K562 (cell line): ENCODE measurements around the gene TBL2. TPM values are rescaled to one million over a fixed set of nuclear protein-coding genes. Genes with fewer than 3 reads are reported as not detected.
A peak's percentile ranks its signal among the peaks of the same experiment; 100 is the strongest.

Experiments
- ARID3A ChIP-seq: IDR thresholded peaks from 2 replicates; pipeline ENCODE4 v1.6.1; 2012; ENCODE audit warnings: low read depth, low read length, improper control_type of control experiment, borderline replicate concordance
- CHAMP1 ChIP-seq: fragments of 450-650 bp; IDR thresholded peaks from 2 replicates; pipeline ENCODE4 v1.6.1; 2016; ENCODE audit warnings: mild to moderate bottlenecking
- E2F4 ChIP-seq: sonication (generic); formaldehyde crosslinking; IDR thresholded peaks from 2 replicates; pipeline ENCODE4 v1.8.0; 2022; ENCODE audit warnings: mild to moderate bottlenecking, low read depth, missing genetic modification reagents
- E2F8 ChIP-seq: fragments of 450-650 bp; IDR thresholded peaks from 2 replicates; pipeline ENCODE4 v1.7.1; 2018; ENCODE audit warnings: mild to moderate bottlenecking, low read depth; ENCODE audit not compliant: partially characterized antibody
- ETV6 ChIP-seq, 3 experiments: fragments of 150-350 bp in 1 of 3; sonication (generic) in 1 of 3; formaldehyde crosslinking in 1 of 3; IDR thresholded peaks; 2 replicates each; pipeline versions ENCODE4 v1.6.1 to v1.8.0; 2014 to 2022; ENCODE audit warnings: borderline replicate concordance in 2 of 3, low read depth in 2 of 3, antibody characterized with exemption in 1 of 3, low read length in 1 of 3, mild to moderate bottlenecking in 1 of 3, missing genetic modification reagents in 1 of 3
- FOXA3 ChIP-seq, 2 experiments: fragments of 450-650 bp in 1 of 2; sonication (generic) in 1 of 2; formaldehyde crosslinking; IDR thresholded peaks in 1 of 2; conservative IDR thresholded peaks in 1 of 2; 2 replicates each; pipeline versions ENCODE4 v1.4.0 to v1.8.0; 2020 to 2022; ENCODE audit warnings: mild to moderate bottlenecking in 2 of 2, missing genetic modification reagents in 1 of 2
- FOXJ3 ChIP-seq: sonication (generic); formaldehyde crosslinking; IDR thresholded peaks from 2 replicates; pipeline ENCODE4 v1.4.0; 2020; ENCODE audit warnings: mild to moderate bottlenecking, missing genetic modification reagents
- GATAD2B ChIP-seq: fragments of 450-650 bp; IDR thresholded peaks from 2 replicates; pipeline ENCODE4 v1.6.1; 2017; ENCODE audit warnings: mild to moderate bottlenecking, borderline replicate concordance
- HDAC6 ChIP-seq: IDR thresholded peaks from 2 replicates; pipeline ENCODE4 v1.6.1; 2012; ENCODE audit warnings: low read depth, mild to moderate bottlenecking, control low read depth, inconsistent platforms, low read length, moderate library complexity
- IRF9 ChIP-seq: fragments of 450-650 bp; IDR thresholded peaks from 2 replicates; pipeline ENCODE4 v1.6.1; 2016; ENCODE audit warnings: missing biosample characterization, missing genetic modification characterization
- MBD2 ChIP-seq: sonication (generic); IDR thresholded peaks from 2 replicates; pipeline ENCODE4 v1.6.1; 2016; ENCODE audit warnings: low read depth, borderline replicate concordance
- NFE2 ChIP-seq: IDR thresholded peaks from 2 replicates; pipeline ENCODE4 v1.6.1; 2014; ENCODE audit warnings: antibody characterized with exemption, low read depth
- POLR3A ChIP-seq: IDR thresholded peaks from 2 replicates; pipeline ENCODE4 v1.6.1; 2011; ENCODE audit warnings: borderline replicate concordance, mild to moderate bottlenecking, moderate library complexity; ENCODE audit not compliant: insufficient read length, insufficient read depth; ENCODE audit errors: extremely low read depth
- RNF2 ChIP-seq: sonication (generic); IDR thresholded peaks from 2 replicates; pipeline ENCODE4 v1.6.1; 2016
- SMARCE1 ChIP-seq: fragments of 450-650 bp; IDR thresholded peaks from 2 replicates; pipeline ENCODE4 v1.7.1; 2016; ENCODE audit warnings: mild to moderate bottlenecking
- TCF7L2 ChIP-seq: fragments of 150-350 bp; IDR thresholded peaks from 2 replicates; pipeline ENCODE4 v1.6.1; 2016; ENCODE audit warnings: low read depth, mild to moderate bottlenecking, low read length, moderate library complexity
- ZNF140 ChIP-seq: fragments of 250-450 bp; sonication (Bioruptor Pico); IDR thresholded peaks from 2 replicates; pipeline ENCODE4 v1.8.0; 2021; ENCODE audit warnings: moderate library complexity, mild to moderate bottlenecking, inconsistent platforms
- polyA plus RNA-seq, 8 experiments: library from polyadenylated mRNA; depleted of rRNA in 4 of 8; stranded (reverse) in 5 of 8; unstranded in 3 of 8; fragments of >200 nt; fragmentation: Nextera tagmentation in 2 of 8; fragmentation: Illumina TruSeq in 1 of 8; extraction: Ambion mirVana in 2 of 8; extraction: Trizol in 1 of 8; gene quantifications; 2 replicates each; pipeline versions ENCODE4 v1.2.1 to v1.2.3, GENCODE V29; 2011 to 2014; ENCODE audit warnings: inconsistent platforms in 1 of 8, missing spikeins in 1 of 8
- total RNA-seq, 7 experiments: library from RNA; depleted of rRNA in 6 of 7; stranded (reverse); fragments of >200 nt in 6 of 7; fragmentation: Illumina TruSeq in 2 of 7; extraction: Trizol in 2 of 7; gene quantifications; 2 replicates each; pipeline versions ENCODE4 v1.2.1 to v1.2.3, GENCODE V29; 2011 to 2021; ENCODE audit warnings: low replicate concordance in 1 of 7

The TBL2 gene
- total and polyA plus RNA-seq, 9 of the 15 experiments (the other 6 are each of a cell fraction or from before 2014, with no cell fraction given), result 2.5 to 123 (median 49.2) TPM

GRCh38 chr7:73522105-73522872, 56.1 kb downstream of the TBL2 start, which contains the start of gene BAZ1B (continued):
- TF ChIP-seq ARID3A (no peak), HDAC6 (0 out of 2 replicates have a peak, but pooled peaks have one; percentile 57), IRF9 (tag) (no peak), E2F8 (peak; percentile 99), POLR3A (no peak), ETV6 (IDR thresholded peaks at IDR 0.05; ENCODE audit: borderline replicate concordance in 1 of 2, low read depth in 2 of 2, low read length in 1 of 2) (no peak; a peak in 1 of 4 replicates), ETV6 (CRISPR knock-in tag; IDR thresholded peaks at IDR 0.05; ENCODE audit: borderline replicate concordance) (no peak), RNF2 (peak; percentile 70), GATAD2B (peak; percentile 63; the same call in 1 of the 2 replicates), ZNF140 (CRISPR knock-in tag) (no peak), TCF7L2 (no peak), SMARCE1 (no peak), MBD2 (peak; percentile 98), FOXJ3 (CRISPR knock-in tag) (no peak), E2F4 (CRISPR knock-in tag) (peak; percentile 80; the same call in 1 of the 2 replicates), FOXA3 (CRISPR knock-in tag; conservative IDR thresholded peaks at IDR 0.05 in 1 of 2, IDR thresholded peaks at IDR 0.05 in 1 of 2) (peak in 1 of 2 experiments; percentile 81; a peak in 2 of 4 replicates), NFE2 (no peak), CHAMP1 (no peak)
